Measurements from ENCODE around the gene RGS6. TPM values are rescaled to one million over a fixed set of nuclear protein-coding genes. Genes with fewer than 3 reads are reported as not detected.

The RGS6 gene
- total and polyA plus RNA-seq, 2 of the 4 experiments (the other 2 are of a cell fraction) = not detected

DNA sequence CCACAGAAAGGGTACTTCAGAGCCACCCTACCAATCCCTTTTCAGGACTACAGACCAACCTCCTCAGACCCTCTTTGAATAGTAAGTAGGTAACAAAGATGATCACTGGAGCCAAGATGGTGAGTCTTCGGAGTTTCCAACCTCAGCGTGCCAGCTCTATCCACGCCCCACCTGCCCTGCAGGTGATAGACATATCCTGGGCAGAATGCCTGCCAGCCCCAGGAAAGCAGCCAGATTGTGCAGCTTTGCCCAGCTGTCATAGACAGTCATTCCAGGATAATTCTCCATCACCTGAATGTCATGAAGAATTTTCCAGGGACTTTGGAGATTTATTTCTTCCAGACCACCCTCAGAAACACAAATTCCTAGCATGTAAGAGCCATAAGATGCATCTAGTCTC is 434.4 kb downstream of the RGS6 start:
- DNase-seq (no peak), ATAC-seq (ENCODE audit: low read depth) (no peak)
- CTCF ChIA-PET = no interaction called here
- Histone ChIP-seq H3K9me1 (ENCODE audit: insufficient read depth, low read length) (no peaks in the 10 kb centered on the region), H3K56ac (ENCODE audit: extremely low read depth, insufficient read depth, low read length) (no peak overlapping the region), H3K9me3 (ENCODE audit: control insufficient read depth, insufficient read depth, low read length) (no peaks in the 10 kb centered on the region), H4K20me1 (ENCODE audit: insufficient read depth, low read length) (no peaks in the 10 kb centered on the region), H3K18ac (ENCODE audit: low read depth, low read length) (no peak overlapping the region), H4K8ac (ENCODE audit: low read depth in 2 of 2, low read length in 2 of 2) (no peak overlapping the region), H3K9ac (ENCODE audit: low read depth, low read length) (no peak overlapping the region), H3K27me3 (ENCODE audit: control insufficient read depth, insufficient read depth, low read length) (no peaks in the 10 kb centered on the region), H2AK9ac (replicated peaks; ENCODE audit: low read depth, low read length, poor library complexity) (no peak overlapping the region), H3K79me1 (ENCODE audit: low read depth in 1 of 2, low read length in 2 of 2) (no peaks in the 10 kb centered on the region), H2BK120ac (ENCODE audit: low read depth, low read length) (no peak overlapping the region), H3K4me1 (ENCODE audit: control insufficient read depth, insufficient read depth, low read length) (no peaks in the 10 kb centered on the region), H3K27ac (ENCODE audit: insufficient read depth, low read length) (no peak overlapping the region), H2AK5ac (ENCODE audit: low read depth, low read length) (no peak overlapping the region), H4K5ac (ENCODE audit: low read depth, low read length) (no peak overlapping the region), H3K23ac (ENCODE audit: low read depth, low read length) (no peak overlapping the region), H3K4me2 (ENCODE audit: low read depth, low read length) (no peak overlapping the region), H4K91ac (ENCODE audit: insufficient read depth, low read depth, low read length) (no peak overlapping the region), H3K14ac (replicated peaks; ENCODE audit: low read depth, low read length) (no peak overlapping the region), H2AFZ (replicated peaks; ENCODE audit: low read length, poor library complexity) (no peak overlapping the region), H3K4ac (ENCODE audit: low read depth, low read length) (no peak overlapping the region), H2BK5ac (ENCODE audit: low read depth, low read length, poor library complexity, severe bottlenecking) (no peak overlapping the region), H2BK15ac (ENCODE audit: low read depth, low read length) (no peak overlapping the region), H2BK20ac (ENCODE audit: low read depth, low read length) (no peak overlapping the region), H3K36me3 (ENCODE audit: control insufficient read depth, insufficient read depth, low read length) (no peaks in the 10 kb centered on the region), H3K4me3 (ENCODE audit: insufficient read depth, low read depth, low read length) (no peak overlapping the region)
- BruUV-seq (replicated peaks) = no TSS peak
- POLR2A ChIA-PET (ENCODE audit: unreplicated experiment) = no interaction called here
- dilution Hi-C loops (cut with HindIII; ENCODE audit: low sequenced_read_pairs, unreplicated experiment) (no loop called here), intact Hi-C loops (cut with micrococcal nuclease) (no loop called here), in situ Hi-C loops (cut with MboI; ENCODE audit: low sequenced_read_pairs) (no loop called here)
- 38% methylated on average over 2 of the region's 3 CpGs; no CpG with 5 or more reads in 1 of the 2 experiments for WGBS, 2 experiments (ENCODE audit: extremely low coverage in 2 of 2, insufficient read length in 1 of 2)
- TF ChIP-seq MXI1 (IDR thresholded peaks at IDR 0.05; ENCODE audit: borderline replicate concordance, low read depth, low read length) (no peak), RFX5 (IDR thresholded peaks at IDR 0.05; ENCODE audit: low read depth, low read length) (no peak), USF2 (IDR thresholded peaks at IDR 0.05; ENCODE audit: low read depth, low read length) (no peak), ELK1 (IDR thresholded peaks at IDR 0.05; ENCODE audit: borderline replicate concordance, low read depth, low read length) (no peak), FOS (IDR thresholded peaks at IDR 0.05; ENCODE audit: low read depth, low read length) (no peak), SMC3 (IDR thresholded peaks at IDR 0.05; ENCODE audit: low read depth, low read length) (no peak), RAD21 (IDR thresholded peaks at IDR 0.05; ENCODE audit: low read length) (no peak), MAZ (IDR thresholded peaks at IDR 0.05; ENCODE audit: borderline replicate concordance, low read depth, low read length) (no peak), MAFK (IDR thresholded peaks at IDR 0.05; ENCODE audit: low read depth, low read length) (no peak), BHLHE40 (IDR thresholded peaks at IDR 0.05; ENCODE audit: low read depth, low read length) (no peak), POLR2A (IDR thresholded peaks at IDR 0.05; ENCODE audit: low read depth, low read length) (no peak), RCOR1 (IDR thresholded peaks at IDR 0.05; ENCODE audit: insufficient replicate concordance, low read length) (no peak), CEBPB (IDR thresholded peaks at IDR 0.05; ENCODE audit: low read depth, low read length) (no peak), CHD1 (IDR thresholded peaks at IDR 0.05; ENCODE audit: low read depth, low read length) (no peak), NFE2L2 (IDR thresholded peaks at IDR 0.05; ENCODE audit: low read depth, low read length) (no peak)
- TF ChIP-seq, protein P1, sequence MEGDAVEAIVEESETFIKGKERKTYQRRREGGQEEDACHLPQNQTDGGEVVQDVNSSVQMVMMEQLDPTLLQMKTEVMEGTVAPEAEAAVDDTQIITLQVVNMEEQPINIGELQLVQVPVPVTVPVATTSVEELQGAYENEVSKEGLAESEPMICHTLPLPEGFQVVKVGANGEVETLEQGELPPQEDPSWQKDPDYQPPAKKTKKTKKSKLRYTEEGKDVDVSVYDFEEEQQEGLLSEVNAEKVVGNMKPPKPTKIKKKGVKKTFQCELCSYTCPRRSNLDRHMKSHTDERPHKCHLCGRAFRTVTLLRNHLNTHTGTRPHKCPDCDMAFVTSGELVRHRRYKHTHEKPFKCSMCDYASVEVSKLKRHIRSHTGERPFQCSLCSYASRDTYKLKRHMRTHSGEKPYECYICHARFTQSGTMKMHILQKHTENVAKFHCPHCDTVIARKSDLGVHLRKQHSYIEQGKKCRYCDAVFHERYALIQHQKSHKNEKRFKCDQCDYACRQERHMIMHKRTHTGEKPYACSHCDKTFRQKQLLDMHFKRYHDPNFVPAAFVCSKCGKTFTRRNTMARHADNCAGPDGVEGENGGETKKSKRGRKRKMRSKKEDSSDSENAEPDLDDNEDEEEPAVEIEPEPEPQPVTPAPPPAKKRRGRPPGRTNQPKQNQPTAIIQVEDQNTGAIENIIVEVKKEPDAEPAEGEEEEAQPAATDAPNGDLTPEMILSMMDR (conservative IDR thresholded peaks at IDR 0.05; ENCODE audit: low read depth, low read length) = no peak
